IPS DF 4.7 (cell line): Measurements from ENCODE around the gene NIF3L1.
"Not testable (repeated sequence)": the region's sequence is repeated elsewhere in the genome, so short reads cannot be mapped to it uniquely, and the experiment has no call there.

Experiments
- DNase-seq: peaks from one replicate; pipeline ENCODE4 v3.0.0-alpha.2; 2013; ENCODE audit warnings: low spot score; ENCODE audit errors: extremely low read depth

The NIF3L1 gene

DNA sequence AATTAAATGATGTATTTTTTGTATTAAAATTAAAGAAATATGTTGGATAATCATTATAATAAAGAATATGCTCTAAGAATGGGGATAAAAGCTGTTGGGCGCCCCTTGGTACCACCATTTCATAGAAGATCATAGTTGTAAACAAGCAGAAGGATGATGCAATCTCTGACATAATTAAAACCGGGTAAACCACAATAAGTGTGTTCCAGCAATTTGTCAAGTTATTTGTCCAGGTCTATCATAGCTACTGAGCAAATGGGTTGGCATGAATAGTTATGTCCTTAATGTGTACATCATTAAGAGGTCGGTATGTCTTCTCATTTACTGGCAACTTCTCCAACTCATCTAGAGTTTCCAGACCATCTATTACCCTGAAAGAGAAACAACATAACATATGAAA, 18.0 kb upstream of the NIF3L1 start:
- no peak for DNase-seq

DNA sequence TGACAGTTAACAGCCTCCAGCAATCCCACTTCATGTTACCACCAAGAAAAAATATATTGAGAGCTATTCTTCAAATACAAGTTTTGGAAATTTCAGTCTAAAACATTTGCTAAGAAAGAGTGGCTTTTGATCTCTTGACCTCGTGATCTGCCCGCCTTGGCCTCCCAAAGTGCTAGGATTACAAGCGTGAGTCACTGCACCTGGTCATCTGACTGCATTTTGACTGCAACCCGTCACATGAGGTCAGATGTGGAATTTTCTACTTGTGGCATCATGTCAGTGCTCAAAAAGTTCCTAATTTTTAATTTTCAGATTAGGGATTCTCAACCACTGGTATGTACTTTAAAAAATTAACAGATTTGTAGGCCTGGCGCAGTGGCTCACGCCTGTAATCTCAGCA, 15.6 kb upstream of the NIF3L1 start:
- DNase-seq: no peak

- no peak for DNase-seq
These were observed 11.7 kb upstream of the NIF3L1 start for GRCh38 chr2:200877443-200877842.

DNA sequence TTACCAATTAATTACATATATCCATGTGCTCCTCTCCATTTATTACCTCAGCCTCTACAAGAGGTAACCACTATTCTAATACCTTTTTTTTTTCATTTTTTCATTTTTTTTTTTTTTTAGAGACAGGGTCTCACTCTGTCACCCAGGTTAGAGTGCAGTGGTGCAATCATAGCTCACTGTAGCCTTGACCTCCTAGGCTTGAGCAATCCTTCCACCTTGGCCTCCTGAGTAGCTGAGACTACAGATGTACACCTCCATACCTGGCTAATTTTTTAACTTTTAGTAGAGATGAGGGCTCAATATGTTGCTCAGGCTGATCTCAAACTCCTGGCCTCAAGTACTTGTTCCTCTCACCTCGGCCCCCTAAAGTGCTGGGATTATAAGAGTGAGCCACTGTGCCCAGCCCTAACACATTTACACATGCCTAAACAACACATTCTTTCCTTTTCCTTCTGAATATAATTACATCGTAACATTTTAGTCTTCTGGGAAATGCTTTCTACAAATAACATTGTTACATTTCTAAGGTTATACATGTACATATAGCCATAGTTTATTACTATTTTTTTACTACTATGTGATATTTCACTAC, 10.8 kb upstream of the NIF3L1 start:
- no peak for DNase-seq

GRCh38 chr2:200881715-200882249, 7.4 kb upstream of the NIF3L1 start:
- not testable (repeated sequence) for DNase-seq

DNA sequence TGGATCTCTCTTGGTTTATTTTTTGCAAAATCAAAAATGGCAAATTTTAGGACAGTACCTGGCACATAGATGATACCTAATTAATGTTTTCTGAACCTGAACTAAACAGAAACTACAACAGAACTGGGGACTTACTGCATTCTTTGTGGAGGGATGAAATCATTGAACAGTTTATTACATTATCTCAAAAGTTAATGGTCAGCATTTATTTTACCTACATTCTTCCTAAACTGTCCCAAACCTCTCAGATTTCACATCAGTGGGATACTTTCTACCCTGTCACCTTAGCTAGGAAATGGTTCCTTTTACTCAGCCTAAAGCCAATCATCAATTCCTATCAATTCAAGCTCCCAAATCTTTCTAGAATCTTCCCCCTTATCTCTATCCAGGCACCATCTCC, 10.3 kb downstream of the NIF3L1 start:
- DNase-seq: no peak

GRCh38 chr2:200901459-200902072, 12.4 kb downstream of the NIF3L1 start:
- DNase-seq: peak; percentile 72

DNA sequence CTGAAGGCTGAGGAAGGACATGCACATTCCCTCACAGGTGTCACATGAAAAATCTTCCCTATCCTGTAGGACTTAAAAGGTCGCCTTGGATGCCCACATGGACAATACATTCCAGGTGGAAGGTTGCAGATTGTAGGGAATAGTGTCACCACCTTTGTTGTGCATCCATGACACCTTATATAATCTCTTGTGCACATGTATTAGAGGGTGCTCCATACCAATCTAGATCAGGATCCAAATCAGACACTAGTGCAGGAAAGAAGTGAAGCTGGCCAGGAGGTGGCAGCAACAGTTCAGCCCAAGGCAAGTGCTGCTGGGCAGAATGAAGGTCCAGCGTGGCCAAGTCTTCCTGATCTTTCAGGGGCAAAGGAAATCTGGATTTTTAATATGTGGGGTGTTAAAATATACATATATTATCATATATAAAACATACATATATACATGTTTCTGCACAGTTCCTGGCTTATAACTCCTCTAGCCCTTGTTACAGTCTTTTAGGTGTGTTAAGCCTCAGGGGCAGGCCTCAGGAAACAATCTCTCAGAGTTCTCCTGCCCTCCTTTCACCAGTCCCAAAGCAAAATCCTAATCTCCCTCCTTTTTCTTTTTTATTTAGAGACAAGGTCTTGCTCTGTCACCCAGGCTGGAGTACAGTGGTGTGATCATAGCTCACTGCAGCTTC, 16.6 kb downstream of the NIF3L1 start:
- peak; percentile 28 for DNase-seq

- DNase-seq: no peak
These were observed 20.8 kb downstream of the NIF3L1 start for GRCh38 chr2:200909958-200910357.

GRCh38 chr2:200913654-200914053, 24.5 kb downstream of the NIF3L1 start:
- DNase-seq: no peak

- DNase-seq: no peak
These were observed 33.3 kb downstream of the NIF3L1 start for GRCh38 chr2:200922439-200922838.

GRCh38 chr2:200929334-200930249, 40.4 kb downstream of the NIF3L1 start:
- no peak for DNase-seq

- DNase-seq: no peak
These were observed 41.9 kb downstream of the NIF3L1 start for GRCh38 chr2:200930947-200931626.

- DNase-seq: no peak
These were observed 50.7 kb downstream of the NIF3L1 start for GRCh38 chr2:200939832-200940231.

DNA sequence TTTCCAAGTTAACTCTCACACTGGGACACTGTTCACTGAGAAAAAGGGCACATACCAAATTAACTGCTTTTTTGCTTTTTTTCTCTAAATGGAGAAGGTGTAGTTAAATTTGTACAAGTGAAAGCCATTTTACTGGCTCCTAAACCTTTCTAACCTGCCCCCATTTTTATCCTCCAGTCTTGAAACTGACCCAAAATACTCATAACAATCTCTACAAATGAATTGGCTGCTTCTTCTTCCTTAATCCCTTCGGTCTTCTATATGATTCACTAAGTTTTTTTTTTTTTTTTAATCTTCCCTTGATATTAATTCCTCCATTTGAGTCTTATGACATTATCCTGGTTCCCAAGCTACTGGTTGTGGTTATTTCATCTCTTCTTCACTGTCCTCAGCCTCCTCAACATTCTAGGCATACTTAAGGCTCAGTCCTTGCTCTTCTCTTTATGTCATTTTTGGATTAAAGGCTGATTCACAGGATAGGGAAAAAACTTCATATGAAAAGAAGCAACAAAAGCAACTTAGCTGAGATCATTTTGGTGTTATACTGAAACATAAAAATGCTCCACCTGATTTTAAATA, 54.4 kb downstream of the NIF3L1 start:
- DNase-seq: no peak

DNA sequence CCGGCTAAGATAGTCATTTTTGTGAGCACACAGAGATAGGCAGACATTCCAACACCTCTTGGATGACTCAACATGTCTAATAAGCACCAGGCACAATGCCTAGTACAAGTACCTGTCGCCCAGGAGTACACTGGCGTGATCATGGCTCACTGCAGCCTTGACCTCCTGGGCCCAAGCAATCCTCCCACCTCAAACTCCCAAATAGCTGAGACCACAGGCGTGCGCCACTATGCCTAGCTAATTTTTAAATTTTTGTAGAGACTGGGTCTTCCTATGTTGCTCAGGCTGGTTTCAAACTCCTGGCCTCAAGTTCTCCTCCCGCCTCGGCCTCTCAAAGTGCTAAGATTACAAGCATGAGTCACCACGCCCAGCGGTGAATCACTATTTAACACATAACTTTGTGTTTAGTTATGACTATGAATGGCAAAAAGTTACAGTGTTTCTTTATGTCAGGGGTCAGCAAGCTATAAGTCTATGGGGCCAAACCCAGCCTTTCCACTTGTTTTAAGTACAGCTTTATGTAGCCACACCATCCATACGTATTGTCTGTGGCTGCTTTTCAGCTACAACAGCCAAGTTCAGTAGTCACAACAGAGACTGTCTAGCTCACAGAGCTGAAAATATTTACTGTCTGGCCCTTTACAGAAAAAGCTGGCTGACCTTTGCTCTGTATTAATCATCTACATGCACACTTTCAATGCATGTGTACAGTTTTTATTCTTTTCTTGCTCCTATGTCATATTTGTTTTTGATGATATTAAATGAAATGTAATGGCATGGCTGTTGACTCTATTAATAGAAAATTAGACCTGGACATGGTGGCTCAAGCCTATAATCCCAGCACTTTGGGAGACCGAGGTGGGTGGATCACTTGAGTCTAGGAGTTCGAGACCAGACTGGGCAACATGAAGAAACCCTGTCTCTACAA, 55.6 kb downstream of the NIF3L1 start:
- no peak for DNase-seq

- no peak for DNase-seq
These were observed 56.2 kb downstream of the NIF3L1 start for GRCh38 chr2:200945395-200945729.

- no peak for DNase-seq
These were observed 61.2 kb downstream of the NIF3L1 start for GRCh38 chr2:200950378-200950777.
